Esophagus squamous epithelium (tissue), 5 donors: ENCODE data around the gene AKAP5. TPM values are rescaled to one million over a fixed set of nuclear protein-coding genes. Genes with fewer than 3 reads are reported as not detected.

Experiments used
- DNase-seq: peaks from one replicate; lab custom pipeline; 2025; lab: John Stamatoyannopoulos, UW
- H3K27ac ChIP-seq, 4 donors: fragments of 200-600 bp; sonication (generic); one replicate each; pipeline ENCODE4 v1.5.1; 2016 to 2019; ENCODE audit warnings: mild to moderate bottlenecking in 1 of 4
- H3K27me3 ChIP-seq, 4 donors: fragments of 200-600 bp; sonication (generic); 1 replicate in 3 of 4; 2 replicates in 1 of 4; pipeline versions ENCODE4 v1.5.1 to v1.6.0; 2017 to 2021; ENCODE audit warnings: antibody characterized with exemption in 1 of 4
- H3K36me3 ChIP-seq, 3 donors: fragments of 200-600 bp; sonication (generic); one replicate each; pipeline ENCODE4 v1.5.1; 2016 to 2019
- H3K4me1 ChIP-seq, 3 donors: fragments of 200-600 bp; sonication (generic); one replicate each; pipeline ENCODE4 v1.5.1; 2017 to 2019
- H3K4me3 ChIP-seq, 4 donors: fragments of 200-600 bp; sonication (generic); 1 replicate in 3 of 4; 2 replicates in 1 of 4; pipeline ENCODE4 v1.5.1; 2016 to 2019; ENCODE audit warnings: mild to moderate bottlenecking in 2 of 4, moderate library complexity in 1 of 4
- H3K9me3 ChIP-seq, 3 donors: fragments of 200-600 bp; sonication (generic); one replicate each; pipeline ENCODE4 v1.5.1; 2016 to 2019
- CTCF ChIP-seq, 6 experiments: fragments of 450-650 bp in 4 of 6; fragments of 200-600 bp in 2 of 6; sonication (generic) in 2 of 6; IDR thresholded peaks; one replicate each; pipeline ENCODE4 v1.5.1; 2016 to 2019; ENCODE audit warnings: antibody characterized with exemption in 6 of 6, mild to moderate bottlenecking in 4 of 6, moderate library complexity in 4 of 6
- POLR2A ChIP-seq, 4 donors: fragments of 450-650 bp; IDR thresholded peaks; one replicate each; pipeline ENCODE4 v1.6.1; 2017; ENCODE audit warnings: antibody characterized with exemption in 4 of 4, mild to moderate bottlenecking in 4 of 4, moderate library complexity in 3 of 4
- WGBS, 2 donors: methylation state at CpG; one replicate each; pipeline ENCODE4 v1.1.5; 2018; 5-methylcytosine and 5-hydroxymethylcytosine counted together
- intact Hi-C: fragments of 100-400 bp; cut with DNase I; formaldehyde crosslinking; loops from one replicate; pipeline ENCODE4 v1.15.0; 2022
- total RNA-seq, 4 donors: library from RNA; depleted of rRNA; stranded (reverse); fragments of >200 nt; gene quantifications; one replicate each; pipeline ENCODE4 v1.1.0, GENCODE V29; 2016
- donor health status: DM: yes; HTN: yes; CAD: no.

The AKAP5 gene
- total RNA-seq, 4 donors from 2014 or later = 0.04 to 0.38 TPM; not detected in 2

DNA sequence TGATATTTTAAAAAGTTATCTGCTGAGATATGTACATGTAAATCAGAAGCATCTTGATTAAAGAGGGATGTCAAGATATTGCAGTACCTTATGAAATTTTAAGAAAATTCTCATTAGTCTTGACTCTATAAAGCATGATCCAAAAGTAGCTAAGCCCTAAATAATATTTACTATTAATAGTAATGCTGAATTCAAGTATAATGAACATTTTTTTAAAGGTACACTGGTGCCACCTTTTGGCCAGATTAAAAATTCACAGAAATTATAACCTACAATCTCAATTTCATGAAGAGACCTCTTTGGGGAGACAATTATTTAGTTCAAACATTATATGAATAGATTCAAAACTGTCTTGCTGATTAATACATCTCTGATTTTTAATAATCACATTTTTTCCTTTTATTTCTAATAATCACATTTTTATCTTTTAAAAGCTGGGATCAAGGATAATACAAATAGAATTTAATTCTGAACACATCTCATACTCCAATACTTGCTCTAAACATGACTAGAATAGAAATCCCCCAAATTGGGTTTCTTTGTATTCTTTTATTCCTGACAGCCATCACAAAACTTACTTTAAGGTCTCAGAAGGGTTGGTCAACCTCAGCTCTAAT, 13.4 kb downstream of the AKAP5 start:
- intact Hi-C loops = no loop called here
- TF ChIP-seq POLR2A (IDR thresholded peaks at IDR 0.05) (no peak), CTCF (IDR thresholded peaks at IDR 0.05) (peak in 4 of 6 experiments; percentile 27 to 46 (median 42))
- no peak for DNase-seq

DNA sequence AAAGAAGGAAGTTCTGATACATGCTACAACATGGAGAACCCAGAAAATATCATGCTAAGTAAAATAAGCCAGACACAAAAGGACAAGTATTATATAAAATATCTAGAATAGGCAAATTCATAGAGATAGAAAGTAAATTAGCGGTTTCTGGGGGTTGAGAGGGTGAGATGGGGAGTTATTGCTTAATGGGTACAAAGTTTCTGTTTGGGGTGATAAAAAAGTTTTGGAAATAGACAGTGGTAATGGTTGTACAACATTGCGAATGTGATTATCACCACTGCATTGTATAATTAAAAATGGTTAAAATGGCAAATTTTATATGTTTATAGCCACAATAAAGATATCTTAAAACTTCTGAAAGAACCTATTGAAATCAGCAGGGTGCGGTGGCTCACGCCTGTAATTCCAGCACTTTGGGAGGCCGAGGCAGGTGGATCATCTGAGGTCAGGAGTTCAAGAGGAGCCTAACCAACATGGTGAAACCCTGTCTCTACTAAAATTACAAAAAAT, 23.3 kb downstream of the AKAP5 start:
- Histone ChIP-seq H3K27me3 (no peaks in the 10 kb centered on the region), H3K27ac (no peak overlapping the region), H3K36me3 (peaks cover 0 to 71% (median 4%) of the 10 kb centered on the region in 3 donors), H3K4me1 (no peaks in the 10 kb centered on the region), H3K9me3 (no peaks in the 10 kb centered on the region), H3K4me3 (no peak overlapping the region)
- no peak for DNase-seq
- intact Hi-C loops = no loop called here
- WGBS, 2 donors = 83 to 98% methylated on average over 5 of the region's 5 CpGs
- TF ChIP-seq POLR2A (IDR thresholded peaks at IDR 0.05) (no peak), CTCF (IDR thresholded peaks at IDR 0.05) (no peak)

More for the DNA sequence above, 13.4 kb downstream of the AKAP5 start:
- Histone ChIP-seq H3K36me3 (peaks cover 0 to 29% (median 0%) of the 10 kb centered on the region in 3 donors), H3K4me1 (no peaks in the 10 kb centered on the region), H3K9me3 (no peaks in the 10 kb centered on the region), H3K27me3 (no peaks in the 10 kb centered on the region), H3K4me3 (no peak overlapping the region), H3K27ac (no peak overlapping the region)

- Histone ChIP-seq H3K27me3 (no peaks in the 10 kb centered on the region), H3K27ac (no peak overlapping the region), H3K9me3 (no peaks in the 10 kb centered on the region), H3K4me3 (no peak overlapping the region), H3K4me1 (no peaks in the 10 kb centered on the region), H3K36me3 (peaks cover 0 to 56% (median 4%) of the 10 kb centered on the region in 3 donors)
- no peak for DNase-seq
- no peak for TF ChIP-seq CTCF (IDR thresholded peaks at IDR 0.05)
- TF ChIP-seq POLR2A (IDR thresholded peaks at IDR 0.05) = no peak
- WGBS, 2 donors = 75 to 94% methylated on average over 2 of the region's 2 CpGs
- intact Hi-C loops = no loop called here
These were observed 26.3 kb downstream of the AKAP5 start for GRCh38 chr14:64491637-64492036.

- WGBS, 2 donors = 92 to 93% methylated on average over 3 of the region's 3 CpGs
- intact Hi-C loops = no loop called here
- H3K9me3 ChIP-seq = no peaks in the 10 kb centered on the region
- no peaks in the 10 kb centered on the region for H3K4me1 ChIP-seq
- no peak for TF ChIP-seq CTCF (IDR thresholded peaks at IDR 0.05)
- no peaks in the 10 kb centered on the region for H3K27me3 ChIP-seq
- DNase-seq = no peak
- H3K27ac ChIP-seq = no peak overlapping the region
- no peak overlapping the region for H3K4me3 ChIP-seq
- H3K36me3 ChIP-seq = peaks cover 0 to 38% (median 0%) of the 10 kb centered on the region in 3 donors
These were observed 28.2 kb downstream of the AKAP5 start for GRCh38 chr14:64493455-64493854.

DNA sequence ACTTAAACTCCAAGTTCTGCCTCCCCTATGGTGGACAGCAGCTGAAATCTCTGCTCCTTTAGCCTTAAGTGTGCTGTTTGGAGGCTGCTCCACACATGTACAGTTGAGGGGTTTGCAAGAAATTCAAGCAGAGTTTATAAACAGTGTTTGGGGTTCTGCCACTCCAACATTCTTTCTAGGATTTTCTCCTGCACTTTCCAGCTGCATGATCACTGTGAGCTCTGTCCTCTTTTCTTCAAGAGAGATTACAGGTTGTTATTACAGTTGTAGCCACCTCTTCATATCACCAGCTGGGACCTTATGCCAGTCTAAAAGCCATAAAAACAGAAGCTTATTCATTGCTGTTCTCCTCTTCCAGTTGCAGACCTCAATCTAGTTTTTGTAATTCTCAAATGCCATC, 30.0 kb downstream of the AKAP5 start:
- no peak for TF ChIP-seq POLR2A (IDR thresholded peaks at IDR 0.05)
- TF ChIP-seq CTCF (IDR thresholded peaks at IDR 0.05) = no peak

More for the DNA sequence above, 30.0 kb downstream of the AKAP5 start:
- Histone ChIP-seq H3K27me3 (no peaks in the 10 kb centered on the region), H3K4me3 (no peak overlapping the region), H3K4me1 (peaks cover 0 to 10% (median 6%) of the 10 kb centered on the region in 3 donors), H3K36me3 (peaks cover 0 to 20% (median 0%) of the 10 kb centered on the region in 3 donors), H3K9me3 (no peaks in the 10 kb centered on the region), H3K27ac (no peak overlapping the region)
- intact Hi-C loops = no loop called here
- DNase-seq = no peak
